H1 (cell line): ENCODE measurements around the gene TMUB2. TPM values are rescaled to one million over a fixed set of nuclear protein-coding genes. Genes with fewer than 3 reads are reported as not detected.

ENCODE experiments used
- CTCF ChIA-PET: fragments of 300-600 bp; sonication (Branson Sonifier 250); formaldehyde crosslinking; loops from one replicate; lab custom pipeline; 2021; ENCODE audit not compliant: partially characterized antibody; lab: Charles Lee
- POLR2A ChIA-PET: fragments of 300-600 bp; sonication (Branson Sonifier 250); formaldehyde crosslinking; loops from one replicate; lab custom pipeline; 2021; ENCODE audit warnings: inconsistent platforms; ENCODE audit not compliant: partially characterized antibody; lab: Charles Lee
- DNase-seq, 2 experiments: peaks; one replicate each; pipeline versions ENCODE4 v3.0.0 to v3.0.0-alpha.2; 2010 to 2022; ENCODE audit warnings: low spot score in 2 of 2, low read depth in 1 of 2, mixed read lengths in 1 of 2
- FAIRE-seq: peaks from 2 replicates; lab custom pipeline; 2011; peaks lifted over from hg19 to GRCh38; lab: Jason Lieb, UNC
- H2AFZ ChIP-seq: 2 replicates; pipeline ENCODE4 v1.8.1; 2012; ENCODE audit warnings: low read length, inconsistent platforms
- H2AK5ac ChIP-seq: 2 replicates; pipeline ENCODE4 v1.6.1; 2013; ENCODE audit warnings: low read depth, low read length
- H2BK120ac ChIP-seq: replicated peaks from 2 replicates; pipeline ENCODE3; 2013; ENCODE audit warnings: low read depth, low read length, inconsistent platforms
- H2BK12ac ChIP-seq: 2 replicates; pipeline ENCODE4 v1.6.1; 2013; ENCODE audit warnings: low read depth, low read length
- H2BK15ac ChIP-seq: 2 replicates; pipeline ENCODE4 v1.6.1; 2013; ENCODE audit warnings: low read length
- H2BK20ac ChIP-seq: 2 replicates; pipeline ENCODE4 v1.6.1; 2013; ENCODE audit warnings: low read length
- H2BK5ac ChIP-seq: 2 replicates; pipeline ENCODE4 v1.6.1; 2013; ENCODE audit warnings: low read depth, low read length
- H3K14ac ChIP-seq: 2 replicates; pipeline ENCODE4 v1.6.1; 2013; ENCODE audit warnings: inconsistent platforms; ENCODE audit not compliant: insufficient read length
- H3K18ac ChIP-seq: 2 replicates; pipeline ENCODE4 v1.6.1; 2013; ENCODE audit warnings: low read length; ENCODE audit errors: extremely low read depth
- H3K23ac ChIP-seq: 2 replicates; pipeline ENCODE4 v1.6.1; 2013; ENCODE audit warnings: inconsistent platforms; ENCODE audit not compliant: insufficient read length
- H3K23me2 ChIP-seq: 2 replicates; pipeline ENCODE4 v1.6.1; 2013; ENCODE audit warnings: low read depth, low read length
- H3K27ac ChIP-seq: 2 replicates; pipeline ENCODE4 v1.6.1; 2011; ENCODE audit warnings: low read depth, low read length, inconsistent platforms
- H3K27me3 ChIP-seq, 4 experiments: replicated peaks in 1 of 4; 1 replicate in 1 of 4; 2 replicates in 3 of 4; pipeline versions ENCODE4 v1.6.1 to v1.8.1; 2011 to 2013; ENCODE audit warnings: low read length in 3 of 4, mild to moderate bottlenecking in 3 of 4, inconsistent platforms in 2 of 4, mixed read lengths in 2 of 4, moderate library complexity in 1 of 4; ENCODE audit not compliant: control insufficient read depth in 3 of 4, insufficient read depth in 3 of 4; ENCODE audit errors: extremely low read depth in 1 of 4
- H3K36me3 ChIP-seq, 4 experiments: 2 replicates each; pipeline versions ENCODE4 v1.6.1 to v1.8.1; 2011 to 2013; ENCODE audit warnings: mild to moderate bottlenecking in 4 of 4, low read length in 3 of 4, moderate library complexity in 2 of 4, control low read depth in 1 of 4, inconsistent platforms in 1 of 4; ENCODE audit not compliant: insufficient read depth in 4 of 4, control insufficient read depth in 2 of 4
- H3K4ac ChIP-seq: replicated peaks from 2 replicates; pipeline ENCODE3; 2013; ENCODE audit warnings: low read length, low read depth, mixed read lengths, inconsistent platforms; ENCODE audit not compliant: insufficient read length
- H3K4me1 ChIP-seq, 4 experiments: replicated peaks in 1 of 4; 1 replicate in 1 of 4; 2 replicates in 3 of 4; pipeline versions ENCODE4 v1.6.1 to v1.8.1; 2011 to 2013; ENCODE audit warnings: low read length in 3 of 4, inconsistent platforms in 2 of 4, mixed read lengths in 1 of 4; ENCODE audit not compliant: insufficient read depth in 4 of 4, control insufficient read depth in 3 of 4
- H3K4me2 ChIP-seq, 2 experiments: 2 replicates each; pipeline versions ENCODE4 v1.6.1 to v1.8.1; 2011 to 2013; ENCODE audit warnings: low read depth in 2 of 2, low read length in 2 of 2, control low read depth in 1 of 2, inconsistent platforms in 1 of 2, mild to moderate bottlenecking in 1 of 2; ENCODE audit not compliant: insufficient read depth in 1 of 2
- H3K4me3 ChIP-seq, 4 experiments: fragments of 200-600, 300-600 bp in 1 of 4; sonication (generic), shearing (Covaris generic), sonication (Bioruptor Twin) in 1 of 4; 2 replicates each; pipeline versions ENCODE4 v1.5.1 to v1.8.1; 2011 to 2016; ENCODE audit warnings: low read length in 4 of 4, low read depth in 3 of 4, control low read depth in 2 of 4, inconsistent platforms in 2 of 4, mild to moderate bottlenecking in 2 of 4, mixed read lengths in 1 of 4, moderate library complexity in 1 of 4; ENCODE audit not compliant: insufficient read depth in 2 of 4; ENCODE audit errors: extremely low read depth in 1 of 4
- H3K56ac ChIP-seq: replicated peaks from 2 replicates; pipeline ENCODE3; 2013; ENCODE audit warnings: low read depth, mild to moderate bottlenecking, mixed read lengths, low read length, inconsistent platforms; ENCODE audit not compliant: insufficient read length
- H3K79me1 ChIP-seq: 2 replicates; pipeline ENCODE4 v1.6.1; 2013; ENCODE audit warnings: low read depth, low read length, control low read depth
- H3K79me2 ChIP-seq, 2 experiments: 2 replicates each; pipeline versions ENCODE4 v1.6.1 to v1.8.1; 2012 to 2013; ENCODE audit warnings: low read length in 2 of 2, mild to moderate bottlenecking in 2 of 2, inconsistent platforms in 1 of 2; ENCODE audit not compliant: insufficient read depth in 2 of 2, control insufficient read depth in 1 of 2
- H3K9ac ChIP-seq, 4 experiments: replicated peaks in 1 of 4; 1 replicate in 1 of 4; 2 replicates in 3 of 4; pipeline versions ENCODE4 v1.6.1 to v1.8.1; 2011 to 2013; ENCODE audit warnings: low read depth in 3 of 4, low read length in 3 of 4, control low read depth in 2 of 4, mild to moderate bottlenecking in 2 of 4, moderate library complexity in 2 of 4, inconsistent platforms in 1 of 4; ENCODE audit errors: extremely low read depth in 1 of 4
- H3K9me3 ChIP-seq, 2 experiments: 2 replicates each; pipeline versions ENCODE4 v1.6.1 to v1.8.1; 2012 to 2013; ENCODE audit warnings: mild to moderate bottlenecking in 2 of 2, moderate library complexity in 2 of 2, control low read depth in 1 of 2, inconsistent platforms in 1 of 2, low read depth in 1 of 2, low read length in 1 of 2, mixed read lengths in 1 of 2; ENCODE audit not compliant: insufficient read depth in 2 of 2
- H4K20me1 ChIP-seq, 2 experiments: replicated peaks in 1 of 2; 2 replicates each; pipeline versions ENCODE3 to v1.8.1; 2011 to 2013; ENCODE audit warnings: inconsistent platforms in 2 of 2, low read length in 2 of 2, mild to moderate bottlenecking in 1 of 2; ENCODE audit not compliant: insufficient read depth in 2 of 2, control insufficient read depth in 1 of 2
- H4K5ac ChIP-seq: 2 replicates; pipeline ENCODE4 v1.6.1; 2013; ENCODE audit warnings: low read length, low read depth, mixed read lengths, inconsistent platforms; ENCODE audit not compliant: insufficient read length
- H4K8ac ChIP-seq: 2 replicates; pipeline ENCODE4 v1.8.0; 2013; ENCODE audit warnings: mild to moderate bottlenecking, moderate library complexity, low read length, inconsistent platforms; ENCODE audit not compliant: insufficient read depth; ENCODE audit errors: extremely low read depth
- H4K91ac ChIP-seq: replicated peaks from 2 replicates; pipeline ENCODE3; 2013; ENCODE audit warnings: low read length, mixed read lengths, inconsistent platforms; ENCODE audit not compliant: insufficient read length
- NRF1 ChIP-seq: IDR thresholded peaks from 2 replicates; pipeline ENCODE4 v1.6.1; 2011; ENCODE audit warnings: mild to moderate bottlenecking, low read depth, low read length, improper control_type of control experiment
- ZNF274 ChIP-seq: IDR thresholded peaks from 2 replicates; pipeline ENCODE4 v1.7.0; 2012; ENCODE audit warnings: low read length, borderline replicate concordance; ENCODE audit errors: extremely low read depth
- WGBS, 2 experiments: shearing (Covaris generic) in 1 of 2; methylation state at CpG; one replicate each; pipeline versions ENCODE4 v1.1.6 to v1.1.7; 2013 to 2015; ENCODE audit warnings: low lambda C conversion rate in 2 of 2, mixed read lengths in 2 of 2, inconsistent platforms in 1 of 2, low coverage in 1 of 2, missing lambda C conversion rate in 1 of 2; ENCODE audit not compliant: insufficient replicate concordance in 2 of 2, insufficient coverage in 1 of 2, insufficient read length in 1 of 2; ENCODE audit errors: extremely low coverage in 1 of 2, missing lambda C conversion rate in 1 of 2; 5-methylcytosine and 5-hydroxymethylcytosine counted together
- polyA plus RNA-seq, 7 experiments: library from polyadenylated mRNA; depleted of rRNA in 3 of 7; stranded (reverse) in 5 of 7; unstranded in 2 of 7; fragments of >200 nt in 5 of 7; fragments of 200-250 nt in 2 of 7; gene quantifications; 1 replicate in 5 of 7; 2 replicates in 1 of 7; 4 replicates in 1 of 7; pipeline versions ENCODE4 v1.2.1 to v1.2.3, GENCODE V29; 2011 to 2013; ENCODE audit warnings: missing spikeins in 2 of 7, mixed read lengths in 2 of 7
- total RNA-seq: library from RNA; stranded (reverse); fragmentation: NEBNext Ultra II Directional; extraction: Animal tissue kit (Norgen Biotek cat#: 25700); gene quantifications from 2 replicates; pipeline ENCODE4 v1.2.1, GENCODE V29; 2021

Gene TMUB2
- total and polyA plus RNA-seq, 2 of the 8 experiments (the other 6 are each of a cell fraction or from before 2014, with no cell fraction given), result 18.5 to 30.5 TPM

- H3K9me3 ChIP-seq, result no peaks in the 10 kb centered on the region
- H3K79me1 ChIP-seq, result 0 out of 2 replicates have a peak, but pooled peaks cover 2% of the 10 kb centered on the region
- H3K27me3 ChIP-seq, result no peaks in the 10 kb centered on the region
- FAIRE-seq (no peak), DNase-seq (no peak)
- no peak overlapping the region for H2BK120ac ChIP-seq
- TF ChIP-seq ZNF274, result no peak
- no peak for TF ChIP-seq NRF1
- ChIA-PET CTCF (interaction anchor here (0.7 to 1.5 kb wide), 5 partner anchors 10 to 299 kb away, joined by 3 to 5 read pairs (median 4); no protein-coding TSS in a partner anchor), POLR2A (interaction anchor here (0.6 to 8.7 kb wide), 5 partner anchors 7 to 148 kb away, joined by 3 to 84 read pairs (median 3); partner anchors contain the start of gene TMUB2)
- no peaks in the 10 kb centered on the region for H3K23me2 ChIP-seq
- H3K27ac ChIP-seq, result no peak overlapping the region
- peak overlapping the region; percentile 25; the same call in 1 of the 2 replicates for H4K8ac ChIP-seq
- peaks cover 3 to 16% (median 10%) of the 10 kb centered on the region in 4 experiments; a peak in 7 of 8 replicates for H3K36me3 ChIP-seq
- H3K23ac ChIP-seq, result no peak overlapping the region
- H4K5ac ChIP-seq, result no peak overlapping the region
- no peak overlapping the region for H2BK5ac ChIP-seq
- H3K79me2 ChIP-seq, result no peaks in the 10 kb centered on the region; a peak in 1 of 4 replicates
- no peak overlapping the region for H3K56ac ChIP-seq
- no peak overlapping the region for H4K91ac ChIP-seq
- H3K4ac ChIP-seq, result no peak overlapping the region
- H2AK5ac ChIP-seq, result no peak overlapping the region
- H3K4me2 ChIP-seq, result no peak overlapping the region
- H4K20me1 ChIP-seq, result peaks cover 2 to 6% of the 10 kb centered on the region in 2 experiments
- H2BK12ac ChIP-seq, result no peak overlapping the region
- H3K14ac ChIP-seq, result no peak overlapping the region
- H2BK20ac ChIP-seq, result no peak overlapping the region
- no peak overlapping the region for H3K4me3 ChIP-seq
- no peak overlapping the region for H3K18ac ChIP-seq
- 96% methylated on average over 50 of the region's 54 CpGs; no CpG with 5 or more reads in 1 of the 2 experiments for WGBS, 2 experiments
- H3K4me1 ChIP-seq, result no peaks in the 10 kb centered on the region
- H2BK15ac ChIP-seq, result no peak overlapping the region
- no peak overlapping the region for H3K9ac ChIP-seq
- H2AFZ ChIP-seq, result no peak overlapping the region
These were observed 9.9 kb upstream of the TMUB2 start for GRCh38 chr17:44176671-44177501.
